Measurements from ENCODE around the gene GSG1L. TPM values are rescaled to one million over a fixed set of nuclear protein-coding genes. Genes with fewer than 3 reads are reported as not detected.

Gene GSG1L
- total RNA-seq, 1 donor from 2014 or later, result not detected

- DNase-seq (ENCODE audit: low read depth), result no peak
- peaks cover 47% of the 10 kb centered on the region for H3K27me3 ChIP-seq (ENCODE audit: control insufficient read depth, insufficient read depth, low read length)
- TF ChIP-seq, protein P1, sequence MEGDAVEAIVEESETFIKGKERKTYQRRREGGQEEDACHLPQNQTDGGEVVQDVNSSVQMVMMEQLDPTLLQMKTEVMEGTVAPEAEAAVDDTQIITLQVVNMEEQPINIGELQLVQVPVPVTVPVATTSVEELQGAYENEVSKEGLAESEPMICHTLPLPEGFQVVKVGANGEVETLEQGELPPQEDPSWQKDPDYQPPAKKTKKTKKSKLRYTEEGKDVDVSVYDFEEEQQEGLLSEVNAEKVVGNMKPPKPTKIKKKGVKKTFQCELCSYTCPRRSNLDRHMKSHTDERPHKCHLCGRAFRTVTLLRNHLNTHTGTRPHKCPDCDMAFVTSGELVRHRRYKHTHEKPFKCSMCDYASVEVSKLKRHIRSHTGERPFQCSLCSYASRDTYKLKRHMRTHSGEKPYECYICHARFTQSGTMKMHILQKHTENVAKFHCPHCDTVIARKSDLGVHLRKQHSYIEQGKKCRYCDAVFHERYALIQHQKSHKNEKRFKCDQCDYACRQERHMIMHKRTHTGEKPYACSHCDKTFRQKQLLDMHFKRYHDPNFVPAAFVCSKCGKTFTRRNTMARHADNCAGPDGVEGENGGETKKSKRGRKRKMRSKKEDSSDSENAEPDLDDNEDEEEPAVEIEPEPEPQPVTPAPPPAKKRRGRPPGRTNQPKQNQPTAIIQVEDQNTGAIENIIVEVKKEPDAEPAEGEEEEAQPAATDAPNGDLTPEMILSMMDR (IDR thresholded peaks at IDR 0.05; ENCODE audit: insufficient read depth, low read length, poor library complexity, severe bottlenecking), result no peak
- no peaks in the 10 kb centered on the region for H3K36me3 ChIP-seq (ENCODE audit: control insufficient read depth, insufficient read depth, low read length)
- no peak overlapping the region for H3K4me3 ChIP-seq (ENCODE audit: low read depth, low read length)
These were observed 1.3 kb upstream of the GSG1L start for GRCh38 chr16:28064706-28065249.

GRCh38 chr16:28064150-28064549, 636 bp upstream of the GSG1L start:
- Histone ChIP-seq H3K27me3 (ENCODE audit: control insufficient read depth, insufficient read depth, low read length) (peaks cover 51% of the 10 kb centered on the region), H3K36me3 (ENCODE audit: control insufficient read depth, insufficient read depth, low read length) (no peaks in the 10 kb centered on the region), H3K4me3 (ENCODE audit: low read depth, low read length) (no peak overlapping the region)
- no peak for DNase-seq (ENCODE audit: low read depth)
- TF ChIP-seq, protein P1 (IDR thresholded peaks at IDR 0.05; ENCODE audit: insufficient read depth, low read length, poor library complexity, severe bottlenecking), result no peak

- no peak overlapping the region for H3K4me3 ChIP-seq (ENCODE audit: low read depth, low read length)
- H3K27me3 ChIP-seq (ENCODE audit: control insufficient read depth, insufficient read depth, low read length), result peaks cover 56% of the 10 kb centered on the region
- TF ChIP-seq, protein P1 (IDR thresholded peaks at IDR 0.05; ENCODE audit: insufficient read depth, low read length, poor library complexity, severe bottlenecking), result no peak
- DNase-seq (ENCODE audit: low read depth), result no peak
- no peaks in the 10 kb centered on the region for H3K36me3 ChIP-seq (ENCODE audit: control insufficient read depth, insufficient read depth, low read length)
These were observed 530 bp downstream of the GSG1L start for GRCh38 chr16:28062847-28063521.

GRCh38 chr16:28062261-28062846, 1.2 kb downstream of the GSG1L start:
- Histone ChIP-seq H3K27me3 (ENCODE audit: control insufficient read depth, insufficient read depth, low read length) (peaks cover 56% of the 10 kb centered on the region), H3K36me3 (ENCODE audit: control insufficient read depth, insufficient read depth, low read length) (no peaks in the 10 kb centered on the region), H3K4me3 (ENCODE audit: low read depth, low read length) (no peak overlapping the region)
- TF ChIP-seq, protein P1 (IDR thresholded peaks at IDR 0.05; ENCODE audit: insufficient read depth, low read length, poor library complexity, severe bottlenecking), result no peak
- DNase-seq (ENCODE audit: low read depth), result no peak

- Histone ChIP-seq H3K4me3 (ENCODE audit: low read depth, low read length) (no peak overlapping the region), H3K27me3 (ENCODE audit: control insufficient read depth, insufficient read depth, low read length) (peaks cover 59% of the 10 kb centered on the region), H3K36me3 (ENCODE audit: control insufficient read depth, insufficient read depth, low read length) (no peaks in the 10 kb centered on the region)
- DNase-seq (ENCODE audit: low read depth), result no peak
- TF ChIP-seq, protein P1 (IDR thresholded peaks at IDR 0.05; ENCODE audit: insufficient read depth, low read length, poor library complexity, severe bottlenecking), result no peak
These were observed 2.0 kb downstream of the GSG1L start for GRCh38 chr16:28061352-28062101.

Data from kidney epithelial cell (primary cell).